GM18508 (cell line): ENCODE data around the gene ADAMTS8.

Experiments
- ATAC-seq: cut with Tn5 transposase; IDR thresholded peaks from one replicate; pipeline ENCODE4 v1.9.1; 2021; ENCODE audit warnings: moderate number of reproducible peaks; ENCODE audit not compliant: insufficient read depth, unreplicated experiment

The ADAMTS8 gene, protein sequence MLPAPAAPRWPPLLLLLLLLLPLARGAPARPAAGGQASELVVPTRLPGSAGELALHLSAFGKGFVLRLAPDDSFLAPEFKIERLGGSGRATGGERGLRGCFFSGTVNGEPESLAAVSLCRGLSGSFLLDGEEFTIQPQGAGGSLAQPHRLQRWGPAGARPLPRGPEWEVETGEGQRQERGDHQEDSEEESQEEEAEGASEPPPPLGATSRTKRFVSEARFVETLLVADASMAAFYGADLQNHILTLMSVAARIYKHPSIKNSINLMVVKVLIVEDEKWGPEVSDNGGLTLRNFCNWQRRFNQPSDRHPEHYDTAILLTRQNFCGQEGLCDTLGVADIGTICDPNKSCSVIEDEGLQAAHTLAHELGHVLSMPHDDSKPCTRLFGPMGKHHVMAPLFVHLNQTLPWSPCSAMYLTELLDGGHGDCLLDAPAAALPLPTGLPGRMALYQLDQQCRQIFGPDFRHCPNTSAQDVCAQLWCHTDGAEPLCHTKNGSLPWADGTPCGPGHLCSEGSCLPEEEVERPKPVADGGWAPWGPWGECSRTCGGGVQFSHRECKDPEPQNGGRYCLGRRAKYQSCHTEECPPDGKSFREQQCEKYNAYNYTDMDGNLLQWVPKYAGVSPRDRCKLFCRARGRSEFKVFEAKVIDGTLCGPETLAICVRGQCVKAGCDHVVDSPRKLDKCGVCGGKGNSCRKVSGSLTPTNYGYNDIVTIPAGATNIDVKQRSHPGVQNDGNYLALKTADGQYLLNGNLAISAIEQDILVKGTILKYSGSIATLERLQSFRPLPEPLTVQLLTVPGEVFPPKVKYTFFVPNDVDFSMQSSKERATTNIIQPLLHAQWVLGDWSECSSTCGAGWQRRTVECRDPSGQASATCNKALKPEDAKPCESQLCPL

GRCh38 chr11:130428316-130429119 lies at the start of gene ADAMTS8:
Gene ADAMTS8 (minus strand): TSS chr11:130428609. CDS start chr11:130428286, 323 bp downstream.
- no peak for ATAC-seq

DNA sequence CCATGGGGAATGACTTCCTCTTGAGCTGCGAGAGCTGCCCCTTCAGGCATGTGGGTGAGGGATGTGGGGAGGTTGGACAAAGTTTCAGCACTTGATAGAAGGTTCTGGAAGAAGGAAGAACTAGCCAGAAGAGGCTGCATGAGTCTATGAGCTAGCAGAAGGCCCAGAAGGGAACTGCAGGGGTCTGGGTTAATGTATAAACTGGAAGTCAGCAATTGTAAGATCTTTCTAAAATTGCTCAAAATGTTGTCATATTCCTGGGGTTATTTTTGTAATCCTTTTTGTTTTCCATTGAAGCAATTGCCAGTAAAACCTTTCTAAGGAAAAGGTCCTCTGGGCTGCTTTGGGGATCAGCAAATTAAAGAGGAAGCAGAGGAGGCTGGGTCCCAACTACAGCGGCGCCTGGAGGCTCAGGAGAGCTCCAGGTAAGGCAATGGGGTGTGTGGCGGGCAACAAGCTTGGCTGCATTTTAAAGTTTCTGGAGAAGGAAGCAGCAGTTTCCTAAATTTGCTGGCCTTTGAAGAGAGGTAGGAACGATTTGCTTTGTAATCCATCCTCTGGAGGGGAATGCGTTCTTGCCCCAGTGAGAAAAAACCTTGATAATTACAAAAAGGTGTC lies 49.3 kb upstream of the ADAMTS8 start:
- ATAC-seq = no peak

DNA sequence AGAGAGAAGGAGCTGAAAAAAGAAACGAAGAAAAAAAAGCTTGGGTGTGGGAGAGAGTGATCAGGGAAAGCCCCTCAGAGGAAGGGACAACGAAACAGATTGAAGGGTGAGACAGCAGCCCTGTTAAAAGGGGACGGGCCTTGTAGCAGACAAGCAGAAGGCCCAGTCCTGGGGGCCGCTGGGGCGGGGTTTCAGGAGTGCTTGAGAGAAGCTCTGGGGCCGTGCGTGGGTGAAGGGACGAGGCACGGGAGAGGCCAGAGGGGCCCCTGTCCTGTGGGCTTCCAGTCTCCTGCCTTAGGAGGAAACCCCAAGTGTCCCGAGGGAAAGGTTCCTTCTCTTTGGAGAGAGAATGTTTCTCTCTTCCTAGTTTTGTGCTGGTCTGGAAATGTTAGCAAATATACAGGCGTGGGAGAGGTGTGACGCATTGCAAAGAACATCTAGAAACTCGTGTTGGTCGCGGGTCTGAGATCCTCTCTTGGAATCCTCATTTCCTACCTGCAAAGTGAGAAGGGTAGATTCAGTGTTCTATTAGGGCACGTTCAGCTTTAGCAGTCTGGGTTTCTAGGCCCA lies 48.6 kb upstream of the ADAMTS8 start:
- no peak for ATAC-seq

- no peak for ATAC-seq
Observed at GRCh38 chr11:130476200-130476921, 48.0 kb upstream of the ADAMTS8 start.

- ATAC-seq = no peak
Observed at GRCh38 chr11:130475426-130476053, 47.1 kb upstream of the ADAMTS8 start.

GRCh38 chr11:130474637-130475400 lies 46.4 kb upstream of the ADAMTS8 start:
- no peak for ATAC-seq

DNA sequence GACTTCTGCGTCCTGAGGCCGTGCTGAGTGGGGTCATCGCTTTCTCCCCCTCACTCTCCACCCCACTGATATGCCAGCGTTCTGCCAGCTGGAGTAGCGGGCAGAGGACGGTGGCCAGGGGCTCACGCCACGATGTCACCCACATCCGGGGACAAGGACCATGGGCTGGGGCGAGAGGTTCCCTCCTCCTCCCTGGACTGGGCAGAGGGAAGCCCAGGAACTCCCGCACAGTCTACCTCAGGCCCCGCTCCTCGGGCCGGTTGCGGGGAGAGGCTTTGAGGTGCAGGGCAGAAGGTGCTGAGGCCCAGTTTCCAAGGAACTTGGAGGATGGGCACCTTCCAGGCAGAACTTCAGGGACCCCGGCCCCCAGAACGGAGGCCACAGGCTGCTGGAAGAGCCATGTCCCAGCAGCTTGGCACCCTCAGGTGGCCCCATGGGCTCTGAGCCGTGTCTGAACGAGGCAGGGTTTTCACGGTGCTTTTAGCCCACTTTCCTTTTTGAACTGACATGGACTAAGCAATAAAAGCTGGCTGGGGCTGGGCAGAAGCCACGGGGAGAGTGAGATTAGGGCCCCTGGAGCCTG lies 45.5 kb upstream of the ADAMTS8 start:
- ATAC-seq = no peak

DNA sequence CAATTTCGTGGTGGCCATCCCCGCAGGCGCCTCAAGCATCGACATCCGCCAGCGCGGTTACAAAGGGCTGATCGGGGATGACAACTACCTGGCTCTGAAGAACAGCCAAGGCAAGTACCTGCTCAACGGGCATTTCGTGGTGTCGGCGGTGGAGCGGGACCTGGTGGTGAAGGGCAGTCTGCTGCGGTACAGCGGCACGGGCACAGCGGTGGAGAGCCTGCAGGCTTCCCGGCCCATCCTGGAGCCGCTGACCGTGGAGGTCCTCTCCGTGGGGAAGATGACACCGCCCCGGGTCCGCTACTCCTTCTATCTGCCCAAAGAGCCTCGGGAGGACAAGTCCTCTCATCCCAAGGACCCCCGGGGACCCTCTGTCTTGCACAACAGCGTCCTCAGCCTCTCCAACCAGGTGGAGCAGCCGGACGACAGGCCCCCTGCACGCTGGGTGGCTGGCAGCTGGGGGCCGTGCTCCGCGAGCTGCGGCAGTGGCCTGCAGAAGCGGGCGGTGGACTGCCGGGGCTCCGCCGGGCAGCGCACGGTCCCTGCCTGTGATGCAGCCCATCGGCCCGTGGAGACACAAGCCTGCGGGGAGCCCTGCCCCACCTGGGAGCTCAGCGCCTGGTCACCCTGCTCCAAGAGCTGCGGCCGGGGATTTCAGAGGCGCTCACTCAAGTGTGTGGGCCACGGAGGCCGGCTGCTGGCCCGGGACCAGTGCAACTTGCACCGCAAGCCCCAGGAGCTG lies 44.8 kb upstream of the ADAMTS8 start:
- ATAC-seq = no peak

- no peak for ATAC-seq
Observed at GRCh38 chr11:130472434-130472961, 44.1 kb upstream of the ADAMTS8 start.

DNA sequence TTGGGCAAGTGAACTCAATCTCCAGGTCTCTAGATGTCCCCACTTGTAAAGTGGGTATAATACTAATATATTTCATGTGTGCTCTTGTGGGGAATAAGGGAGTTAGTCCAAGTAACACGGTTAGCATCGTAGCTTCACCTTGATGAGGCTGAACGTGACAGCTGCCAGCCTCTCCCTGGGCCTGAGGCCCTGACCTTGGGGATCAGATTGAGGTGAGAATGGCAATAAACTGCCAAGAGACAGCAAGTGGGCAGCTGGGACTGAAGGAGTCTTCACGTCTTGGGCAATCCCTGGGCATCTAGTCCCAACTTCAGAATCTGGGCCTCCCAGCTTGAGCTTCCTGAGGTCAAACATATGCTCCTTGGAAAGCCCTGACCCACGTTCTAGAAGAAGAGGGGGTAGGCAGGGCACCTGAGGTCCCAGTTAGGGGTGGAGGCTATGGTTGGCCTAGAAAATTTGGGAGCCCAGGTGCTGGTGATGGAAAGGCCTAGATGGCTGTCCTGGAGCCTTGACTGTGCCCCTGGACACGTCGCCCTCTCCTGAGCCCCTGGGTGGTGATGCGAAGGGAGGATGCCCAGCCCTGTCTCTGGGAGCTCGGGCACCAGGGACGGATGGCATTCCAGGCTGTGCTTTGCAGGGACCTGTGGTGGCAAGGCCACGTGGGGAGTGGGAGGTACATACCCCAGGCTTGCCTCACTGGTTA lies 43.5 kb upstream of the ADAMTS8 start:
- ATAC-seq = no peak

DNA sequence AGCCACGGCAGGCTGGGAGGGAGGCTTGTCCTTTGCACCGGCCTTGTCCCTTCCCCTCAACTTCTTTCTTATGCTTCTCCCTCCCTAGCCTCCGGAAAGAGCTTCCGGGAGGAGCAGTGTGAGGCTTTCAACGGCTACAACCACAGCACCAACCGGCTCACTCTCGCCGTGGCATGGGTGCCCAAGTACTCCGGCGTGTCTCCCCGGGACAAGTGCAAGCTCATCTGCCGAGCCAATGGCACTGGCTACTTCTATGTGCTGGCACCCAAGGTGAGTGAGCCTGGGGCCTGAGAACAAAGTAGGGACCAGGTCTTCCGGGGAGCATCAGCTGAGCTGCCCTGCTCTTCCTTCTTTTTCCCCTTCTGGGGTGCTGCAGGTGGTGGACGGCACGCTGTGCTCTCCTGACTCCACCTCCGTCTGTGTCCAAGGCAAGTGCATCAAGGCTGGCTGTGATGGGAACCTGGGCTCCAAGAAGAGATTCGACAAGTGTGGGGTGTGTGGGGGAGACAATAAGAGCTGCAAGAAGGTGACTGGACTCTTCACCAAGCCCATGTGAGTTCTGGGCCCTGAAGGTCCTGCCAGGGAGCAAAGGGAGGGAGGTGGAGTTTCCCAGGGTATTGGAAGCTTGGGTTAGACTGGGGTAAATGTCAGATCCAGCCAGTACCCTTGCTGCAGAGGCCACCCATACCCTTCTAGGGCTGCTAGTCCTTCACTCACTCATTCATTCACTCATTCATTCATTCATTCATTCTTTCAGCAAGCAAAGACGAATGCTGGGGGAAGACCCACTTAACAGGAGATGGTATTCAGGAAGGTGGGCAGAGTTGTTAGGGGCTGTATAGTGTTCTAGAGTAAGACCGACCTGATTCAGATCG lies 42.7 kb upstream of the ADAMTS8 start:
- ATAC-seq = no peak

DNA sequence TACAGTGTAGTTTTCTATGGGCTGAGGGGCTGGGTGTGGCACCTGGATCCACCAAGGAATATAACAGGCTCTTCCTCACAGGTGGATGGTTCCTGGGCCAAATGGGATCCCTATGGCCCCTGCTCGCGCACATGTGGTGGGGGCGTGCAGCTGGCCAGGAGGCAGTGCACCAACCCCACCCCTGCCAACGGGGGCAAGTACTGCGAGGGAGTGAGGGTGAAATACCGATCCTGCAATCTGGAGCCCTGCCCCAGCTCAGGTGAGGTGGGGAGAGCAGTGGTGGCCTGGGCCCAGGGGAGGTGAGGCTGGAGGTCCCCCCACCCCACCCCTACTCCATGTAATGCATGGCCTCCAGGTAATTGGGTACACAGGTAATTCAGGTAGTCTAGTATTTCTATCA lies 40.8 kb upstream of the ADAMTS8 start:
- ATAC-seq = no peak

DNA sequence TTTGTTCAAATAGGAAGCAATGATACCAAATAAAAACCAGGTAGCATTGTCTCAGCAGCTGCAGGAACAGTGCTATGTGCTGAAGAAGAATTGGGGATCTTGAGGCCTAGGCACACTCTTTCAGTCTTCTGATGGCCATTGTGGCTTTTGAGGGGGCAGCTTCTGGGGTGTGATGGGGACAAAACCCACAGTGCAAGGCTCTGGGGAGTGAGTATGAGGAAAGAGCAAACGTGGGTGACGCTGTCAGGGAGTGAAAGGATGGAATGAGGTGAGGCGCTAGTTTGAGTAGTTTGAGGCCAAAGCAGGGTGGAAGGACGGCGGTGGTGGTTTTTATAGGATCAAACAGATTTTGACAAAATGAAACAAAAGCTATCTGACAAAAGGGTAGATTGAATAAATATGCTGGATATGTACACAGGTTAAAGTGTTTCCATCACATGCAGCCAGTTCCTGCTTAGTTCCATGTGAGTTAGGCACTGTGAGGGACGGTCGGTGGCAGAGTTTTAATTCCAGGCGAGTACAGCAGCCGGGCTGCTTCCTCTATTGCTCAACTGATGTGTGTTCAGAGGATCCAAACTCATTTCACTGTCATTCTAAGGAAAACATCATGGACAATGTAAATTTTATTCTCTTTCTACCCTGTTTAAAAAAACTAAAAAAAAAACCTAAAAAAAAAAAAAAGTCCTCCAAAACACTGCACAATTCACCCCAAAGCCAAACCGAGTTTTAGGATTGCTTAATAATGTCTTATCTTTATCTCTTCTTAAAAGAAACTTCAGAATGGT lies 38.9 kb upstream of the ADAMTS8 start:
- ATAC-seq = no peak

DNA sequence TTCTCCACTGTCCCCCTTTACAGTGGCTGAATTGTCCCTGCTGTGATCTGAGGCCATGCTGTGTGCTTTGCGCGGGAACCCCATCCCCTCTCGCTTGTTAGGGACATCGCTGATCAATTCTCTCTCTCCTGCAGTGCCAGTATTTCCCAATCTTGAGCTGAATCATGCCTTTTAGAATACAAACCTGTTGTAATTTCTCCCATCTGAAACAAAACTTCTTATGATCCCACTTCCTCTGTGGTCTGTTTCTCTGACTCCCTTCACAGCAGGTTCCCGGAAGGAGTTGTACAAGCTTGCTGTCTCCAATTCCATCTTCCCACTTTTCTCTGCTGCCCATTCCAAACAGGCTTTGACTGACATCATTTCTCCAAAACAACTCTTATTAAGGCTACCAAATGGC lies 36.9 kb upstream of the ADAMTS8 start:
- ATAC-seq = no peak
